CD4-positive, alpha-beta T cell treated with Interleukin-15 for 1 hour (primary cell): ENCODE results near the gene MRGPRF.

Experiments used
- DNase-seq: peaks from one replicate; pipeline ENCODE4 v3.0.0-alpha.2; 2020

Gene MRGPRF, protein sequence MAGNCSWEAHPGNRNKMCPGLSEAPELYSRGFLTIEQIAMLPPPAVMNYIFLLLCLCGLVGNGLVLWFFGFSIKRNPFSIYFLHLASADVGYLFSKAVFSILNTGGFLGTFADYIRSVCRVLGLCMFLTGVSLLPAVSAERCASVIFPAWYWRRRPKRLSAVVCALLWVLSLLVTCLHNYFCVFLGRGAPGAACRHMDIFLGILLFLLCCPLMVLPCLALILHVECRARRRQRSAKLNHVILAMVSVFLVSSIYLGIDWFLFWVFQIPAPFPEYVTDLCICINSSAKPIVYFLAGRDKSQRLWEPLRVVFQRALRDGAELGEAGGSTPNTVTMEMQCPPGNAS

DNA sequence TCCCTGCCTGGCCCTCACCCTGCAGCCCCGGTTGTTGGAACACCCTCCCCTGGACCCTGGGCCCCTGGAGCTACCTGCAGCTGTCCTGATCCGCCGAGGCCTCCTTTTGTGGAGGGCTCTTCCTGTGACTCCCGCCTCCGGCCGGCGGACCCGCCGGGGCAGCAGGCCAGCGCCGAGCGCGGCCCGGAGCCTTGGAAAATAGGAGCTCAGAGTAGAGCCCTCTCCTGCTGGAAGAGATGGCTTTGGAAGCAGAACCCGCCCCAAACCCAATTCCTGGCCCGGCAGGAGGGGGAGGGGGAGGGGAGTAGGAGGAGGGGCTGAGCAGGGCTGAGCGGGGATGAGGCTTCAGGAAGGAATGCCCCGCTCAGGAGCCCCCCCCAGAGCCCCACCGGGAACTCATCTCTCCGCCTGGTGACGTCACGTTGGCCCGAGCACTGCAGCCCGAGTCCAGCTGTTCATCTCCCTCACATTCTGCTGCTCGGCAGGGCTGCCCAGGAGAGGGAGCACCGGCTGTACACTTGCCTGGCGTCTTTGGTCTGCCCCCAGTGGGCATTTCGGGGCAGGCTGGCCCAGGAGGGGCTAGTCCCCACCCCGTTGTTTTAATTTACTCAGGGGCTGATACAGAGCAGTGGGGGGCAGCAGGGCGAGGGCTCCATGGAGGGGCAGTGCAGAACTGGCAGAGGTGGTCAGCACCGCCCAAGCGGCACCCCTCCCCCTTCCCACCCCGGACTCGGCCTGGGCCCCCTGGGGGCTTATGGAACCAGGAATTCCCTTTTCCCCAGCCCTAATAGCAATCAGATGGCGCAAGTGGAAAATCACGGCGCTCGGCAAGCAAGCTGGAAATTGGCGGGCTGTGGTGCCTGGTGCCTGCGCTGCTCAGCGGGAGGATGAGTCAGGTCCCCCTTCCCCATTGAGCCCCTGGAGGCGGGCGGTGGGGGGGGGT is at the start of gene MRGPRF:
MRGPRF (minus strand) TSS at position 238 of the 943 bp plus-strand sequence. CDS start 3,345 bp downstream, outside the sequence.
- DNase-seq, result no peak

DNA sequence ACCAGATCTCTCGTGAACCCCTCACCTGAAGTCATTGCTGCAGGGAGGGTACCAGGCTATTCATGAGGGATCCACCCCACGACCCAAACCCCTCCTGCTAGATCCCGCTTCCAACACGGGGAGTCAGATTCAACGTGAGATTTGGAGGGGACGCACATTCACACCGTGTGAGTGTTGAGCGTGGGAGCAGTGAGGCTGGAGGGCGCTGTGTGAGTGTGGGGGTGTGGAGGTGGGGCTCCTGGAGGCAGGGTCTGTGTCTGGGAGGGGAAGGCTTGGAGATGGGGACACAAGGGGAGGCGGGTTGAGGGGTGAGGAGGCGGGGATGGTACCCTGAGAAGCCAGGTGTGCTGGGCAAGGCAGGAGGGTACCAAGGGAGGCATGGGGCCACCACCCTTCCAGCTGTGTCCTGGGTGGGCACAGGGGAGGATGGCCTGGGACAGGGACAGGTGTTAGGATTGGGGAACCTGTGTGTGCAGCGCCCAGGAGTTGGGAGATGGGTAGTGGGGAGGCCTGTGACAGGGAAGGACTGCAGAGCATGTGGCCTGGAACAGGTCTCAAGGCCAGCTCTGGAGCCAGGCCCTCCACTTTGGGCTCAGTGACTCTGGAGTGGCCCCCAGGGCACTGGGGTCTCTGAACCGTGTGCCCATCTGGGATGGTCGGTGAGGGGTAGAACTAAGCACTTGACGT is 49.3 kb upstream of the MRGPRF start:
- no peak for DNase-seq

DNA sequence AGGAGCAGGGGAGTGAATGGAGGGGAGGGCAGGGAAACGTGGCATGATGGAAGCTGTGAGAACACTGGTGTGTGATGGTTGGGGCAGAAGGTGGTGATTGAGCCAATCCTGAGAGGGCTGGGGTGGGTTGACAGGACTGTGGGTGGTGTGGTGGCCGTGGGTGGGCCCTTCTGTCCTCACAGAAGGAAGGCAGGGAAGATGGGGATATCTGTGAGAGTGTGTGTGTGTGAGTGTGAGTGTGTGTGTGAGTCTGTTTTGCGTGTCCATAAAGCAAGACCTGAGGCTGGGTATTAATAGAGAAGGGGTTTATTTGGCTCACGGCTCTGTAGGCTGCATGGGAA is 48.6 kb upstream of the MRGPRF start:
- no peak for DNase-seq

DNA sequence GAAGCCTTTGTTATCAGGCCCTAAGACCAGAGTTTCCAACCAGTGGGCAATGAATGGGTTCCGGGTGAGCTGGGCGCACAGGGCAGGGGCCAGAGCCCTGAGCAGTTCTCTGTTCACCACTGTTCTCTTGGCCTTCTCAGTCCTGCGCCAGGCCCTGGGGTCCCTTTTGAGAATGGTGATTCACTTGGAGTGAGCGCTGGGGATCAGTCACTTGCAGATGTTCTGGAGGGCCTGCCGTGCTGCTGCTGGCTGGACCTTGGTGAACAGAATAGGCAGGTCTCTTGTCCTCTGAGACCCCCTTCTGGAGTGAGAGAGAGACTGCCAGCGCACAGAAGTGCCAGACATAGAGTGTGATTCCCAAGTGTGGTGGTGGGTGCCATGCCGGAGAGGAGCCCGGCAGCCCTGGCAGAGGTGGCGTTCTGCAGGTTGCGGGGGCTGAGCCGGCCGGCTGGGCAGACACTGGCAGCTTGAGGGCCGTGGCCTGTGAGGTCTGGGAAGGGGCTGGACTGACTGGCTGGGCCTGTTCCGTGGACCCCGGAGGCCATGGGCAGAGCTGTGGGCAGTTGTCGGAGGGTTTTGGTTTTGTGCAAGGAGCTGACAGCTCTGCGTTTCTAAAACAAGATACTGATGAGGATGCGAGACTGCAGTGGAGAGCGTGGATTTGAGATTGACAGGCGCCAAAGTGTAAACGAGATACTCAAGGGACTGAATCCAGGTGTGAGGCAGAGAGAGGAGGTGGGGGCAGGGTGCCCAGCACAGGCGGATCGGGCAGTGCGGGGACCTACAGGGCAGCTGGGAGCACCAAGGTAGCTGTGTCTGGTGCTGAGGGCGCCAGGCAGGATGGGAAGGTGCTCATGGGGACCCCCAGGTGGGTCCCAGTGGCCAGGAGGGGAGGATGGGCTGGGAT is 48.0 kb upstream of the MRGPRF start:
- no peak for DNase-seq

DNA sequence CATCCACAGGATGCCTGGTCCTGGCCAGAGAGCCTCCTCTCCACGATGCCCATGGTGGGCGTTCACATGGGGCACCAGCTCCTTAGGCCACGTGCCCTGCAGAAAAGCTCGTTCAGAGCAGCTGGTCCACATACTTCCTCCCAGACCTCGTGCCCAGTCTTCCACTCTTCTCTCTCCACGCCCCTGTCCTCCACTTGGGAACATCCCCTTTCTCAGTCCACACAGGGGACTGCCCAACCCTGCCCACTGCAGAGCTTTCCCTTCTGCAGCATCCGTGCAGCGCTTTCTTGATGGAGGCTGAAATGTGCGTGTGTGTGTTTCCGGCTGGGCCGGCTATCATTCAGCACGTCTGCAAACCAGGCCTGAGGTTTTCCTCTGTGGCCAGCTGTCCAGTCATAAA is 46.9 kb upstream of the MRGPRF start:
- no peak for DNase-seq

DNA sequence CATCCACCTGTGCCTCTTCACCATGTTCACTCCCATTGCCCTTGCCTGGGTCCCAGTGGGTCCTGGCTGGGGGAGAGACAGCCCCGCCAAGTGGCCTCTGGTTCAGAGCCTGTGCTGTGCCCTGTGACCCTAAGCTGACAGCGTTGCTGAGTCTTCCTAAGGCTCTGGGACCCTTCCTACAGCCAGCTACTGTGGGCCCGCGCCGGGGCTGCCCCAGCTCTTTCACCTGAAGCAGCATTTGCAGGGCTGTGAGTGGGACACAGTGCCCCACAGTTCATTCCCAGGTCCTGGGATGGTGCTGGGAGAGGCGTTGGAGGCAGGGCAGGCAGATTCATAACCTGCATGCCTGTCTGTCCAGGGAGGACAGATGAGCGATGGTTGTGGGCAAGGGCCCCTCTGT is 46.4 kb upstream of the MRGPRF start:
- no peak for DNase-seq

DNA sequence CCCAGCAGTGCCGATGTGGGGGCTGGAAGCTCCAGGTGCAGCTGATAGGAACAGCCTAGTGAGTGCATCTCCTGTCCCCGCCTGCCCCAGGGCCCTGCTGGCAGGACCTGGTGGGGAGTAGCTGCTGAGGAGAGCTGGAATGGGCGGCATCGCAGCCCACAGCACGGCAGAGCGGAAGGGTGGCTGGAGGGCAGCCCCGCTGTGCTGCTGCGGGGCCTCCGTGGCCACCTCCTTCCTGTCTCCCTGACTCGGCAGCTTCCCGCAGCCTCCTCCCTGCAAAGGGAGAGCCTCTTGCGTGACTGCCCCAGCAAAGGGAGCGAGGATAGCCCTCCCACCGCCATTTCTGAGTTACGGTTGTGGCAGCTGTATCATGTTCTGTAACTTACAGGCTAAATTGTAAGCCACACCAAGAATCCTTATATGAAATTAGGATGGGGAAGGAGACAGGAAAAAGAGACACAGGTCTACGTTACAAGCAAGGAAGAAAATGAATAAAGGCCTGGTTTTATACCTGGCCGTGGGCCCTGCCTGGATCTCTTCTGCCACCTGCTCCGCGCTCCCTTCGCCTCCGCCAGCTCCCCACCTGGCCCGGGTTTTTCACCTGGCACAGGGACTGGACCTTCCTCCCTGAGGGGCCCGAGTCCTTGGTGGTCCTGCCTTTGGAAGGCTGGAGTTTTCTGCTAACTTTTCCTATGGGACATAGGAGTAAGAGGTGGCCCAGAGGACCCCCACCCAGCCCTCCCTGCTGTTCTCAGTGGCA is 45.6 kb upstream of the MRGPRF start:
- no peak for DNase-seq

DNA sequence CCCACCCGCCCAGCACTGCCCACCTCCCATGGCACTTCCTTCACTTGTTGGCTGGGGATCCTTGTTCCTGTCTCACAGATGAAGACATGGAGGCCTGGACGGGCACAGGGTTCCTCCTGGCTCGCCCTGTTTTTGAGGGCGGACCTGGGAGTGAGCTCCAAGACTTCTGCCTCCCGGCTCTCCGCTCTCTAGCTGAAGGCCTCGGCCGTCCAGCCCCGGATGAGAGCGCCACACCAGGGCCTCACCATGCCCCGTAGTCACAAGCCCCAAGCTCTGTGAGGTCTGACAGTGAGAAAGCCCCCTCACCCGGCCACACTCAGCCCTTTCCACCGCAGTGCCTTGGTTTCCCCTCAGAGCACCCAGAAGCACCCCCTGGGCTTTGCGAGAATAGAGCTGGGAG is 44.8 kb upstream of the MRGPRF start:
- DNase-seq, result no peak

DNA sequence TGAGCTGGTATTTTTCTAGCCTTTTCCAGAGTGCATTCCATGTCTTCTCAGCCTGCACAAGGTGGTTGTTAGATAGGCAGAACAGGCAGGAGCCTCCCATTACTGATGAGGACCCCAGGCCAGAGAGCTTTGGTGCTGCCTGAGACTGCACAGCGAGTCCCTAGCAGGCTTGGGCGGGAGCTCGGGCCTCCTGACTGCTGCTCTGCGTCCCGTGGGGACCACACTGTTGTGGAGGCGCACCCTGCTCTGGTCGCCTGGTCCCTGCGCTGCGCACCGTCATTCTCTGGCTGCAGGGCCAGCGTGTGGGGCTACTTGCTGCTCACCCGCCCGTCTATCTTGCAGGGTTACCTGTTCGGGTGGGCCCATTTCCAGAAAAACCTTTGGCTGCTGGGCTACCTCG is 44.2 kb upstream of the MRGPRF start:
- DNase-seq, result no peak

DNA sequence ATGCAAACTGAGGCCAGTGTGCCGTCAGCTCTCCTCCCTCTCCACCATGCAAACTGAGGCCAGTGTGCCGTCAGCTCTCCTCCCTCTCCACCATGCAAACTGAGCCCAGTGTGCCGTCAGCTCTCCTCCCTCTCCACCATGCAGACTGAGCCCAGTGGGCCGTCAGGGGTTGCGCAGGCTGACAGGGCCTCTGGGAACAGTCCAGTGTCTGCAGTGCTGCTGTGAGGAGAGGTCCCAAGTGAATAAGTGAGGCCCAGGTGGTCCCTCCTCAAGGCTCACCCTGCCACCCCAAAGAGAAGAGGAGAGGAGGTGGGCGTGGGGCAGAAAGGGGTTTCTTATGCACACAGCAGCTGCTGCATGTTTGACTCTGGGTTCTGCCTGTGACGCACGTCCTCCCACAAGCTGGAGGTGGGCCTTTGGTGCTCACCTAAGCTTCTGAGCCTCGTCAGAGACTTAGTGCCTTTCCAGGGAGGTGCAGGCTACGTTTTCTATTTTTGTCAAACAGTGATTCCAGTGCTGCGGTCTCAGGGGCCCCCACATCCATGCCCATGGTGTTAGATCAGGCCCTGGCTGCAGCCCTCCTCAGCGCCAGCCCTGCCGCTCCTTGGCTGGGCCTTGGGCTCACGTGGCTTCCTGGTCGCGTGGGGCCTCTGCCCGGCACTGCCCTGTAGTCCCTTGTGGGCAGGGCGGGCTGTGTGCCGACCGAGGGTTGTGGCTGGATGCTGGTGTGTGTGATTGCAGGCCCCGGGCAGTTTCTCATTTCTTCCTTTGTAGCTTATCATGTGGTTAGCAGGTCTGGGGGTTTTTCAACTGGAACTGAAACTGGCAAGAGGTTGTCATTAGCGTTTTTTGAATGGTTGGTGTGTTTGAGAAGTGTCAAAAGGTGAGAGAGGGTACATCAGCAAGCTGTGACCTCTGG is 42.8 kb upstream of the MRGPRF start:
- peak; percentile 78 for DNase-seq

DNA sequence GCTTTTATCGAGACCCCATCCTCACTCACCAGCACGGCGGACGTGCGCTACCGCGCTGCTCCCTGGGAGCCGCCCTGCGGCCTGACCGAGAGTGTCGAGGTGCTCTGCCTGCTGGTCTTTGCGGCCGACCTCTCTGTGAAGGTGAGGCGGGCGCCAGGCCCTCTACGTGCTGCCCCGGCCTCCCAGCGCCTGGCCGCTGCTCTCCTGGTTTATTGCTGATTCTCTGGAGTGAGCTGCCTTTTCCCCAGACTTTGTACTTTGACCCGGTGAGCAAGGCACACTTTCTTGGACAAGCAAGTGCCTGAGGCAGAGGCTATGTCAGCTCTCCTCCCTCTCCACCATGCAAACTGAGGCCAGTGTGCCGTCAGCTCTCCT is 42.2 kb upstream of the MRGPRF start:
- DNase-seq, result no peak

DNA sequence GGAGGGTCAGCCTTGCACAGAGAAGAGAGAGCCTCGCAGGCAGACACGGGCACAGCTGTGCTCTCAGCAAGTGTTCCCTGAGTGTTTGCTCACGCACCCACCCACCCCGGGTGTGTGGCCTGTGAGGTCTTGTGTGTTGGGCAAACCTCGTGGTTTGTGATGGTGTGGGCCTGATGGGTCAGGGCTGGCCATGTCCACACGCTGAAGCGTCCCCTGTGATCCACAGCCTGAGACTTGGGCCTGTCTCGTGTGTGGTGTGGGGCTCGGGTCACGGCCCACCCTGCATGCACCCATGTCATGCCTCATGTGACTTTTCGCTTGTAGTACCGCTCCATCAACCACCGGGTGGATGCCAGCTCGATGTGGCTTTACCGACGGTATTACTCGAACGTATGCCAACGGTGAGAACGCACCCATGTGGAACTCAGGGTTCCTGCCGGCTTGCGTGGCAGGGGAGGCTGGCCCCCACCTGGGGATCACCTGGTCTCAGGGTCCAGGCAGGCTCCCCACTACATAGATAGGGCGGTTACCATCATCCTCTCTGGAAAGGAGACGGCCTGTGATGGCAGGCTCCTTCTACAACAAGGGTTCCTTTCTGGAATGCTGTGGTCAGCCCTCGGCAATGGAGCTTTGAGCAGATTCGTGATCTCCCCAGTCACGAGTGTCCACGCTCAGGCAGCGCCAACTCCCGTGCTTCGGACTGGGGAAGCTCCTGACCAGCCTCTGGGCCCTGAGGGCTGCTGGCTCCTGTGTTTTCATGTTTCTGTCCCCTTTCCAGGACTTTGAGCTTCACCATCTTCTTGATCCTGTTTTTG is 41.6 kb upstream of the MRGPRF start:
- no peak for DNase-seq

DNA sequence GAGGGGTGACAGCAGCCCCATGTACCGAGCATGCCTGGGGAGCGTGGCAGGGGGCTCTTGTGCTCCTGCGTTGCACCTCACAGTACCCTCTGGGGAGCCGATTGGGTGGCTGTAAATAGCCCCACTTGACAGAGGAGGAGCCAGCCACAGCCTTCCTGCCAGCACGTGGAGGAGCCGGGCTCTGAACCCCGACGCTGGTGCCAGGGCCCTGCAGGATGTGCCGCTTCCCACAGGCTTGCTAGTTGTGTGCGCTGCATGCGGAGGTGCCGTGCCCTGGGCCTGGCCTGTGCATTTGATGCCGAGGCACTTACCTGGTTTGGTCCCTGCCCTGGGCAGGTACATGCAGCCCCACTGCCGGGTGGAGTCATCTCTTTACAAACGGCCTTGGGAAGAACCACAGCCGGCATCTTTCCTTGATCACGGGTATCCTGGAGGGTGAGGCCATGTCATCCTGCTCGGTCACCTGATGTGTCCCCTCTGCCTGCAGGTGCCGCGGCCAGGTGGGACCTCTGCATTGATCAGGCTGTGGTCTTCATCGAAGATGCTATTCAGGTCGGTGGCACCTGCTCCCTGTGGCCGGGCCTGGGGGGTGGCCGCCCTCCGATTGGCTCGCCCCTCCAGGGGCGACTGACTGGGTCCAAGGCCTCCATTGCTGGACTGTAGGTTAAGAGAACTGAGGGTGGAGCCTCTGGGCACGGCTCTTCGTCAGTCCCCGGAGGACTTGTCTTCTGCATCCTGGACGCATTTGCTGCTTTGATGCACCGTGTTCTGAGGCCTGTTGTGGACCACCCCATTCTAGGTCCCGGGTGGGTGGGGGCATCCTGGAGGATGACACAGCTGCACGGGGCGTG is 40.7 kb upstream of the MRGPRF start:
- DNase-seq, result no peak

DNA sequence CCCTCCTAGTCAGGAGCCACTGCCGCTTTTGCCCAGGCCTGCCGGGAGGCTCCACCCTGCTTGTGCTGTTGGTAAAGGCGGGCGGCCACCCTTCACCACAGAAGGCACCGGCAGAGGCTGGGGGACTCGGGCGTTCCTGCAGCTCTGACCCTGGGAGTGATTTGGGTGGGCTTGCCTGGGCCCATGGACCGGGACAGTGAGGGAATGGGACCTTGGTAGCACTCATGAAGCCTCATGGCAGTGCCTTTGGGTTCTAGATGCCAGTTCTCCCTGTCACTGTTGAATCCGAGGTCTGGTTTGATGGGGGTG is 40.1 kb upstream of the MRGPRF start:
- DNase-seq, result no peak

DNA sequence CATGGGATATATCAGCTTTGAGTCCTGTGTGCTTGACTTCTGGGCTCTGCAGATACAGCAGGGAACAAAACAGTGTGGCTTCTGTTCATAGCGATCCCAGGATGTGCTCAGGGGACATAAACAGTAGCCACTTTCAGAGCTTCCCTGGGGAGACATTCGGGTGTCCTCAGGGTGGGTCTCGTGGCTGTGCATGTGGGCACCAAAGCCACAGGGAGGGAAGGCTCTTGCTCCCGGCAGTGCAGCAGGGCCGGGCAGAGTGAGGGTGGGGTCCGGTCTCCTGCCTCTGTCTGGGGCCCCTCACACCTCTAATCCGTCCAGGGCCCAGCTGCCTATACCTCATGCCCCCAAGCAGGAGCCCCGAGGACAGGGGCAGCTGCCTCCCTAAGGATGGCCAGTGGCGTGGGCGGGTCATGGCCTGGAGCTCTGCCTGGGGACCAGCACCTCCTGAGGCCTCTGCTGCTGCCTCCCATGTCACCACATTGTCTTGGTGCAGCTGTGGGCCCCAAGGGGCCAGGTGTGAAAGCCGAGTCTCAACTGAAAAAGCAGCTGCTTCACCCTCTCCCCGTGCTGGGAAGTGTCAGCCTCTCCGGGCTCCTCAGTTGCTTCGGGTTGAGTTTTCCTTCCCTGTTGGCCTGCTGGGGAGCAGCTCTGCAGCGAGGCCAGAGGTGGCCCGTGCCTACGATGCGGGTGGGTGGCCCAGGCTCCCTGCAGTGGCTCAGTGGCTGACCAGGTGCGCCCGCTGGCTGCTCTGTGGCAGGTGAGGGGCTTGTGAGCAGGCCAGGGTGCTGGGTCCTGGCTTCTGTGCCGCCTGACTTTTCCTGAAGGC is 39.5 kb upstream of the MRGPRF start:
- no peak for DNase-seq

DNA sequence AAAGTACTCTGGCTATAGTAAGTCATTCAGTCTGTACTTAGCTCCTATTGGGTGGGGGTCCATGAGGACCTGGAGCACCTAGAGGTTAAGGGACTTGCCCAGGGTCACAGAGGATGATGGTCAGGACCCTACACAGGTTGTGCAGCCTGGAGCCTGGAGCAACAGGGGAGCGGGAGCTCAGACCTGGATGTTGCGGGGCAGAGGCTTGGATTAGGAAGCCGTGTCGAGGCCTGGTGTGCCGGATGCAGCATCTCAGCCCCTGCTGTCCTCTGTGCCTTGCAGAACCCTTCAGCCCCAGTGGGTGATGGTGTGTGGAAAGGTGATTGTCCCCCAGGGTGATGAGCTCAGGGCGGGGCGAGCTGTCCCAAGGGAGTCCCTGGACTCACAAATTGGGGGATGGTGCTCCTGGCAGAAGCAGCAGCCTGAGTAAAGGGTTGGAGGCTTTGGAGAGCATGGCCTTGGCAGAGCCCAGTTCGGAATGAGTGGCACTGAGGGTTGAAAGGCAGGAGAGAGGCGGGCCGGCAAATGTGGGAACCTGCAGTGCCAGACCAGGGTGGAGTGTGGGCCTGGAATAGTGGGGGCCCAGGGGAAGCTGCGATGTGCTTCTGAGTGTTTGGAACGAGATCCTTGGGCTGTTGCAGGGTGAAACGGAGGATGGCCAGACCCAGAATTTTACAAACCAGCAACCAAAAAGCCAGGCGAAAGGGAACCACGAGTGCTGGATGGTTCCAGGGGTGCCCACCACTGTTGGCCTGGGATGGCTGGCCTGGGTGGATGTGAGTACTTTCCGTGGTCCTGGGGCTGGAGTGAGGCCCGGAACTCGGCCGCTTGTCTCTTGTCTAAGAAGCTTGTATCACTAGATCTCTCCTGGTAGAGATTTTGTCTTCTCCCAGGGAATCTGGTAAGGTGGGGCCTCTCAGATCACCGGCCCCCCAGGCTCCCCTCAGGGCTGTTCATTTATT is 38.6 kb upstream of the MRGPRF start:
- DNase-seq, result no peak
